SK-N-SH (cell line): ENCODE results near the gene DGLUCY. TPM values are rescaled to one million over a fixed set of nuclear protein-coding genes. Genes with fewer than 3 reads are reported as not detected.

ENCODE experiments used
- CTCF ChIA-PET: fragments of 300-600, 350-600 bp; formaldehyde crosslinking; extraction: SDS; loops from one replicate; lab custom pipeline; 2021; lab: Yijun Ruan, JAX
- POLR2A ChIA-PET: fragments of 350-600 bp; sonication (Branson Sonifier 250); formaldehyde crosslinking; extraction: SDS; loops from one replicate; lab custom pipeline; 2020; ENCODE audit warnings: antibody characterized with exemption, inconsistent platforms; lab: Yijun Ruan, JAX
- DNase-seq: peaks from one replicate; pipeline ENCODE4 v3.0.0; 2012
- H2AFZ ChIP-seq: fragments of 200-600 bp; sonication (generic); 2 replicates; pipeline ENCODE4 v1.8.1; 2016; ENCODE audit warnings: antibody characterized with exemption, mild to moderate bottlenecking, low read depth
- H3F3A ChIP-seq: fragments of 200-600 bp; sonication (generic); replicated peaks from 2 replicates; pipeline ENCODE3; 2016; ENCODE audit warnings: antibody characterized with exemption, mild to moderate bottlenecking; ENCODE audit not compliant: insufficient read depth
- H3K27ac ChIP-seq, 2 experiments: fragments of 200-500 bp in 1 of 2; fragments of 200-600 bp in 1 of 2; sonication (Bioruptor generic) in 1 of 2; sonication (generic), shearing (Covaris generic) in 1 of 2; 2 replicates each; pipeline versions ENCODE4 v1.5.1 to v1.6.1; 2014 to 2016; ENCODE audit warnings: low read depth in 2 of 2, inconsistent platforms in 1 of 2, low read length in 1 of 2, mild to moderate bottlenecking in 1 of 2, mixed read lengths in 1 of 2
- H3K27me3 ChIP-seq: fragments of 200-600 bp; sonication (generic), shearing (Covaris generic); 2 replicates; pipeline ENCODE4 v1.6.1; 2016; ENCODE audit warnings: mixed run types; ENCODE audit not compliant: insufficient read depth
- H3K36me3 ChIP-seq, 2 experiments: fragments of 200-500 bp in 1 of 2; fragments of 200-600 bp in 1 of 2; sonication (Bioruptor generic) in 1 of 2; sonication (generic) in 1 of 2; replicated peaks in 1 of 2; 2 replicates each; pipeline versions ENCODE3 to v1.5.1; 2014 to 2016; ENCODE audit warnings: low read length in 1 of 2, mild to moderate bottlenecking in 1 of 2; ENCODE audit not compliant: insufficient read depth in 2 of 2, control insufficient read depth in 1 of 2
- H3K4me1 ChIP-seq, 2 experiments: fragments of 200-500 bp in 1 of 2; fragments of 200-600 bp in 1 of 2; sonication (Bioruptor generic) in 1 of 2; sonication (generic), shearing (Covaris generic) in 1 of 2; 2 replicates each; pipeline versions ENCODE4 v1.5.1 to v1.6.1; 2014 to 2016; ENCODE audit warnings: low read depth in 1 of 2, low read length in 1 of 2, mixed run types in 1 of 2; ENCODE audit not compliant: insufficient read depth in 2 of 2, control insufficient read depth in 1 of 2
- H3K4me2 ChIP-seq: fragments of 200-600 bp; sonication (generic), shearing (Covaris generic); 2 replicates; pipeline ENCODE4 v1.6.1; 2017; ENCODE audit warnings: mixed run types
- H3K4me3 ChIP-seq, 2 experiments: fragments of 200-500 bp in 1 of 2; fragments of 200-600 bp in 1 of 2; sonication (Bioruptor generic) in 1 of 2; sonication (generic), shearing (Covaris generic) in 1 of 2; 2 replicates each; pipeline versions ENCODE4 v1.5.1 to v1.8.1; 2014 to 2016; ENCODE audit warnings: low read depth in 2 of 2, inconsistent platforms in 1 of 2, low read length in 1 of 2, mild to moderate bottlenecking in 1 of 2, mixed read lengths in 1 of 2, moderate library complexity in 1 of 2
- H3K79me2 ChIP-seq: fragments of 200-600 bp; sonication (generic); 2 replicates; pipeline ENCODE4 v1.8.1; 2017; ENCODE audit warnings: mild to moderate bottlenecking; ENCODE audit not compliant: insufficient read depth
- H3K9ac ChIP-seq: fragments of 200-600 bp; sonication (generic); 2 replicates; pipeline ENCODE4 v1.6.1; 2017; ENCODE audit warnings: mixed run types
- H3K9me2 ChIP-seq: fragments of 200-600 bp; sonication (generic); 2 replicates; pipeline ENCODE4 v1.6.1; 2017; ENCODE audit warnings: mixed run types
- H3K9me3 ChIP-seq: fragments of 200-600 bp; sonication (generic); 2 replicates; pipeline ENCODE4 v1.6.1; 2017; ENCODE audit warnings: mixed run types, mild to moderate bottlenecking, moderate library complexity
- H4K20me1 ChIP-seq: fragments of 200-600 bp; sonication (generic); 2 replicates; pipeline ENCODE4 v1.6.1; 2017; ENCODE audit warnings: mild to moderate bottlenecking, mixed run types; ENCODE audit not compliant: insufficient read depth
- CHD2 ChIP-seq: fragments of 150-350 bp; IDR thresholded peaks from 2 replicates; pipeline ENCODE4 v1.6.1; 2018; ENCODE audit warnings: low read length; ENCODE audit not compliant: partially characterized antibody
- EP300 ChIP-seq, 2 experiments: IDR thresholded peaks; 2 replicates each; pipeline versions ENCODE4 v1.4.0 to v1.6.1; 2012; ENCODE audit warnings: borderline replicate concordance in 1 of 2, low read depth in 1 of 2, low read length in 1 of 2
- FOSL2 ChIP-seq: IDR thresholded peaks from 2 replicates; pipeline ENCODE4 v1.4.0; 2012; ENCODE audit warnings: low read depth, mild to moderate bottlenecking, moderate library complexity, borderline replicate concordance
- GABPA ChIP-seq: IDR thresholded peaks from 2 replicates; pipeline ENCODE4 v1.4.0; 2012; ENCODE audit warnings: low read depth, mild to moderate bottlenecking
- MEF2A ChIP-seq: IDR thresholded peaks from 2 replicates; pipeline ENCODE4 v1.4.0; 2012; ENCODE audit warnings: low read depth, borderline replicate concordance
- RAD21 ChIP-seq: IDR thresholded peaks from 2 replicates; pipeline ENCODE4 v1.6.1; 2012; ENCODE audit warnings: mild to moderate bottlenecking, low read length
- RCOR1 ChIP-seq: fragments of 150-350 bp; IDR thresholded peaks from 2 replicates; pipeline ENCODE4 v1.6.1; 2017; ENCODE audit warnings: antibody characterized with exemption, low read length
- RXRA ChIP-seq: IDR thresholded peaks from 2 replicates; pipeline ENCODE4 v1.4.0; 2012; ENCODE audit warnings: low read depth, mild to moderate bottlenecking, borderline replicate concordance
- SIN3A ChIP-seq: IDR thresholded peaks from 2 replicates; pipeline ENCODE4 v1.6.1; 2012; ENCODE audit warnings: low read depth, mild to moderate bottlenecking, low read length, moderate library complexity, borderline replicate concordance
- TCF12 ChIP-seq: IDR thresholded peaks from 2 replicates; pipeline ENCODE4 v1.4.0; 2012
- TEAD4 ChIP-seq: IDR thresholded peaks from 2 replicates; pipeline ENCODE4 v1.4.0; 2012; ENCODE audit warnings: mild to moderate bottlenecking, borderline replicate concordance; ENCODE audit not compliant: insufficient read depth
- YY1 ChIP-seq: IDR thresholded peaks from 2 replicates; pipeline ENCODE4 v1.4.0; 2012; ENCODE audit warnings: low read depth, mild to moderate bottlenecking
- WGBS: methylation state at CpG from one replicate; pipeline ENCODE4 v1.1.6; 2017; ENCODE audit warnings: low lambda C conversion rate; 5-methylcytosine and 5-hydroxymethylcytosine counted together
- polyA plus RNA-seq, 3 experiments: library from polyadenylated mRNA; depleted of rRNA; stranded (reverse); fragments of >200 nt; gene quantifications; 2 replicates each; pipeline ENCODE4 v1.2.3, GENCODE V29; 2012
- TF ChIP-seq, protein P1 (sequence below): IDR thresholded peaks from 2 replicates; pipeline ENCODE4 v1.4.0; 2012; ENCODE audit warnings: low read depth, borderline replicate concordance
- TF ChIP-seq, protein P2 (sequence below): IDR thresholded peaks from 2 replicates; pipeline ENCODE4; 2012

DGLUCY gene
- polyA plus RNA-seq, 1 of the 3 experiments (the other 2 are of a cell fraction), result 17.2 TPM

DNA sequence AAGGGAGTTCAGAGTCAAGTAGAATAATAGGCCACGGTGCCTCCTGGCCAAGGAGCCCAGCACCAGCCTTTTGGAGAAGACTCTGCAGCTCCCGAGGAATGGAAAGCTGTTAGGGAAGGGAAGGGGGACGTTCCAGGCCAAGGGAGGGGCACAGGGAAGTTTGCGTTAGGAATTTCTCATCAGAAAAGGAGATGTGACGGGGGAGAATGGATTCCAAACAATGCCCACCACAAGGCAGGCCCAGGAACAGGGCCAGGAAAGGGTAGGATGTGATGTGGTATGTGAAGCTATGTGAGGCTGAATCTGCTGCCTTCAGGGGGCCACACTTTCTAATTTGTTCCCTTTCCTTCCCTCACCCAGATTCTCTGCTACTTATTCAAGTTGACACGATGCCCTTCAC is 46.0 kb downstream of the DGLUCY start:
- Histone ChIP-seq H3K4me1 (peaks cover 6 to 12% of the 10 kb centered on the region in 2 experiments; a peak in 2 of 4 replicates), H3K9me2 (no peaks in the 10 kb centered on the region), H3K27me3 (no peaks in the 10 kb centered on the region), H4K20me1 (no peaks in the 10 kb centered on the region), H3K4me3 (no peak overlapping the region), H3F3A (no peaks in the 10 kb centered on the region), H3K27ac (no peak overlapping the region), H3K36me3 (peaks cover 3 to 17% of the 10 kb centered on the region in 2 experiments), H3K9me3 (no peaks in the 10 kb centered on the region), H3K4me2 (no peak overlapping the region), H3K9ac (no peak overlapping the region), H3K79me2 (no peaks in the 10 kb centered on the region), H2AFZ (no peak overlapping the region)
- WGBS, result 90% methylated on average over 6 of the region's 6 CpGs
- TF ChIP-seq RCOR1 (no peak), CHD2 (no peak), RAD21 (no peak), SIN3A (no peak), TCF12 (no peak), TEAD4 (no peak), MEF2A (no peak), GABPA (no peak), EP300 (IDR thresholded peaks at IDR 0.05; ENCODE audit: borderline replicate concordance in 1 of 2, low read depth in 1 of 2, low read length in 1 of 2) (no peak), RXRA (no peak), FOSL2 (no peak)
- TF ChIP-seq, protein P1, sequence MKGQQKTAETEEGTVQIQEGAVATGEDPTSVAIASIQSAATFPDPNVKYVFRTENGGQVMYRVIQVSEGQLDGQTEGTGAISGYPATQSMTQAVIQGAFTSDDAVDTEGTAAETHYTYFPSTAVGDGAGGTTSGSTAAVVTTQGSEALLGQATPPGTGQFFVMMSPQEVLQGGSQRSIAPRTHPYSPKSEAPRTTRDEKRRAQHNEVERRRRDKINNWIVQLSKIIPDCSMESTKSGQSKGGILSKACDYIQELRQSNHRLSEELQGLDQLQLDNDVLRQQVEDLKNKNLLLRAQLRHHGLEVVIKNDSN, result no peak
- TF ChIP-seq, protein P2, sequence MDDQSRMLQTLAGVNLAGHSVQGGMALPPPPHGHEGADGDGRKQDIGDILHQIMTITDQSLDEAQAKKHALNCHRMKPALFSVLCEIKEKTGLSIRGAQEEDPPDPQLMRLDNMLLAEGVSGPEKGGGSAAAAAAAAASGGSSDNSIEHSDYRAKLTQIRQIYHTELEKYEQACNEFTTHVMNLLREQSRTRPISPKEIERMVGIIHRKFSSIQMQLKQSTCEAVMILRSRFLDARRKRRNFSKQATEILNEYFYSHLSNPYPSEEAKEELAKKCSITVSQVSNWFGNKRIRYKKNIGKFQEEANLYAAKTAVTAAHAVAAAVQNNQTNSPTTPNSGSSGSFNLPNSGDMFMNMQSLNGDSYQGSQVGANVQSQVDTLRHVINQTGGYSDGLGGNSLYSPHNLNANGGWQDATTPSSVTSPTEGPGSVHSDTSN, result no peak
- DNase-seq, result no peak
- ChIA-PET CTCF (interaction anchor here (1.0 kb wide), 1 partner anchor 11 kb away, joined by 4 read pairs; no protein-coding TSS in a partner anchor), POLR2A (no interaction called here)

DNA sequence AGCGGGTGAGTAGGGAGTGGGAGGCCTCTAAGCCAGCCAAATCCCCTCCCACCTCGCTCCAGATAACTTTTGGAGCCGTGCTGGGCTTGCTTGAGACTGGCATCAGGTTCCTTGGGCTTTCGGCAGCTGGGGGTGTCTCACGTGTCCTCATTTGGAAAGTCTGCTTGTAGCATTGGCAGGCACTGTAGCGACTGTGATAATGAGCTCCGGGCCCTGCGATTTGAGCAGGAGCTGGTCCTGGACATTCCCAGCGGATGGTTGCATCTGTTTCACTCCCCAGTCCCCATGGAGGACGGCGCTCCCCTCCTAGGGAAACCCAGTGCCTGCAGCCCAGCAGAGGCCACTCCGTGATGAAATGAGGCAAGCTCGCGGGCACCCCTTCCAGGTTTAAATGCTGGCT is 49.4 kb downstream of the DGLUCY start:
- no peaks in the 10 kb centered on the region for H3K79me2 ChIP-seq
- WGBS, result 97% methylated on average over 10 of the region's 14 CpGs
- ChIA-PET POLR2A (no interaction called here), CTCF (no interaction called here)
- peaks cover 0 to 13% of the 10 kb centered on the region in 2 experiments; a peak in 1 of 4 replicates for H3K4me1 ChIP-seq
- TF ChIP-seq SIN3A (no peak), YY1 (no peak)
- TF ChIP-seq, protein P2, result no peak
- no peak overlapping the region for H3K4me3 ChIP-seq
- no peak overlapping the region for H3K27ac ChIP-seq
- H3K36me3 ChIP-seq, result peaks cover 3 to 23% of the 10 kb centered on the region in 2 experiments
- H3K4me2 ChIP-seq, result no peak overlapping the region
- no peaks in the 10 kb centered on the region for H4K20me1 ChIP-seq
- no peaks in the 10 kb centered on the region for H3K9me3 ChIP-seq
- H3K9me2 ChIP-seq, result no peaks in the 10 kb centered on the region
- H3K9ac ChIP-seq, result no peak overlapping the region
- DNase-seq, result no peak
- H3F3A ChIP-seq, result no peaks in the 10 kb centered on the region
- no peaks in the 10 kb centered on the region for H3K27me3 ChIP-seq
- no peak overlapping the region for H2AFZ ChIP-seq
